Tongue (tissue), 2 donors: Measurements from ENCODE around the gene STXBP1. TPM values are rescaled to one million over a fixed set of nuclear protein-coding genes. Genes with fewer than 3 reads are reported as not detected.
A peak's percentile ranks its signal among the peaks of the same experiment; 100 is the strongest.

Source experiments
- DNase-seq: peaks from one replicate; pipeline ENCODE4 v3.0.0-alpha.2; 2015
- total RNA-seq: library from RNA; depleted of rRNA; stranded (reverse); fragments of >200 nt; gene quantifications from one replicate; pipeline ENCODE4 v1.2.3, GENCODE V29; 2014

The STXBP1 gene
- total RNA-seq, 1 donor from 2014 or later: 12.8 TPM

- no peak for DNase-seq
Measured at GRCh38 chr9:127735530-127736185, 123.6 kb downstream of the STXBP1 start.

DNA sequence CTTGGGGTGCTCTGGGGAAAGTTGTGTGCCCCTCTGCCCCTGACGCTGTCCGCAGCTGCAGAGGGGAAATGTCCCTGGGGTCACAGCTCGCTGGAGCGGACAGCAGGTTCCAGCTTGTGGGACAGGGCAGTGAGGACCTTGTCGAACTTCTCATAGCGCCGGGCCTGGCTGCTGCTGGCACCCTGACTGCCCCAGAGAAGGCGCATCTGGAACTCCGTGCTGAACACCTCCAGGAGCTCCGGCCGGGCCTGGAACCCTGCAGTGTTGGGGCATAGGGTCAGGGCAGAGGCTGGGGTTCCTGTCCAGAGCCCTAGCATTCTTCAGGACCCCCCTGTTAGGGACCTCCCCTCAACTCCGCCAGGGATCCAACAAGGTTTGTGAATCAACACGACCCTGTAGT, 126.6 kb downstream of the STXBP1 start:
- DNase-seq: no peak

- no peak for DNase-seq
Measured at GRCh38 chr9:127739614-127740330, 127.7 kb downstream of the STXBP1 start.

GRCh38 chr9:127741831-127742434, 129.9 kb downstream of the STXBP1 start:
- peak; percentile 43 for DNase-seq

Other genes with a start within 250 kb of the STXBP1 start
- 27.9 TPM for gene SLC2A8, start 215.1 kb upstream of the STXBP1 start, total RNA-seq
- 10.1 TPM for gene ZNF79, start 187.9 kb upstream of the STXBP1 start, total RNA-seq
- 875 TPM for gene RPL12, start 160.9 kb upstream of the STXBP1 start, total RNA-seq
- gene LRSAM1, start 160.8 kb upstream of the STXBP1 start, total RNA-seq: 15.9 TPM
- gene CFAP157, start 94.7 kb downstream of the STXBP1 start, total RNA-seq: not detected
- gene PTRH1, start 103.4 kb downstream of the STXBP1 start, total RNA-seq: 7.3 TPM
- gene TTC16, start 103.8 kb downstream of the STXBP1 start, total RNA-seq: not detected
- gene TOR2A, start 123.0 kb downstream of the STXBP1 start, total RNA-seq: 2.8 TPM
- 13.6 TPM for gene SH2D3C, start 166.4 kb downstream of the STXBP1 start, total RNA-seq
- 47.2 TPM for gene CDK9, start 173.8 kb downstream of the STXBP1 start, total RNA-seq
- gene FPGS, start 190.6 kb downstream of the STXBP1 start, total RNA-seq: 52.9 TPM
- 11.6 TPM for gene ENG, start 242.4 kb downstream of the STXBP1 start, total RNA-seq